C4-2B (cell line): ENCODE measurements around the gene ALDH1L2.

Experiments used
- ZFX ChIP-seq: fragments of 450-650 bp; IDR thresholded peaks from 2 replicates; pipeline ENCODE4 v1.6.1; 2017
- TF ChIP-seq, protein P1 (sequence below): fragments of 450-650 bp; conservative IDR thresholded peaks from 2 replicates; pipeline ENCODE4 v1.5.1; 2017; ENCODE audit warnings: mild to moderate bottlenecking

DNA sequence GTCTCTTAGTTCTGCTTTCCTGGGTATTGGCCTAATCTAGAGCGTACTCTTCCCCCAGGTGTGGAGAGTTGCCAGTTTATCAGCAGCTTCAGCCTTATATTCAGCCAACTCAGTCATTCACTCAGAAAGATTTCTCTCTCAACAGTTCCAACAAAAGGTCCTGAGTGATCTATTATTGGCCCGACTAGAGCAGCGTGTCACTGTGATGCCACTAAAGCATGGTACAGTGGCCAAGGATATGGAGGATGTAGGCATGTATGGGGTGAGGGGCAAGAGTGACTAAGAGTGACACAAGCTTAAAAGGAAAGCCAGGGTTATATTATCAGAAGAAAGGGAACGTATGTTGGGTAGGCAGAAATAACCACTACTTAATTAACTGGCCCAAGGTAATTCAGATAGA, 93.3 kb downstream of the ALDH1L2 start:
- TF ChIP-seq, protein P1, sequence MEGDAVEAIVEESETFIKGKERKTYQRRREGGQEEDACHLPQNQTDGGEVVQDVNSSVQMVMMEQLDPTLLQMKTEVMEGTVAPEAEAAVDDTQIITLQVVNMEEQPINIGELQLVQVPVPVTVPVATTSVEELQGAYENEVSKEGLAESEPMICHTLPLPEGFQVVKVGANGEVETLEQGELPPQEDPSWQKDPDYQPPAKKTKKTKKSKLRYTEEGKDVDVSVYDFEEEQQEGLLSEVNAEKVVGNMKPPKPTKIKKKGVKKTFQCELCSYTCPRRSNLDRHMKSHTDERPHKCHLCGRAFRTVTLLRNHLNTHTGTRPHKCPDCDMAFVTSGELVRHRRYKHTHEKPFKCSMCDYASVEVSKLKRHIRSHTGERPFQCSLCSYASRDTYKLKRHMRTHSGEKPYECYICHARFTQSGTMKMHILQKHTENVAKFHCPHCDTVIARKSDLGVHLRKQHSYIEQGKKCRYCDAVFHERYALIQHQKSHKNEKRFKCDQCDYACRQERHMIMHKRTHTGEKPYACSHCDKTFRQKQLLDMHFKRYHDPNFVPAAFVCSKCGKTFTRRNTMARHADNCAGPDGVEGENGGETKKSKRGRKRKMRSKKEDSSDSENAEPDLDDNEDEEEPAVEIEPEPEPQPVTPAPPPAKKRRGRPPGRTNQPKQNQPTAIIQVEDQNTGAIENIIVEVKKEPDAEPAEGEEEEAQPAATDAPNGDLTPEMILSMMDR, result no peak
- no peak for TF ChIP-seq ZFX
